OCI-LY1 (cell line): ENCODE results near the gene ADAMTS20.

Experiments
- H2AFZ ChIP-seq: fragments of 200-600 bp; sonication (generic), shearing (Covaris generic); 2 replicates; pipeline ENCODE4 v1.6.0; 2014; ENCODE audit warnings: antibody characterized with exemption, mild to moderate bottlenecking, low read length
- H3F3A ChIP-seq: fragments of 200-600 bp; sonication (generic), shearing (Covaris generic); 2 replicates; pipeline ENCODE4 v1.6.0; 2014; ENCODE audit warnings: mild to moderate bottlenecking, antibody characterized with exemption, low read length, moderate library complexity; ENCODE audit not compliant: insufficient read depth
- H3K27ac ChIP-seq: fragments of 200-600 bp; sonication (generic); 2 replicates; pipeline ENCODE4 v1.5.1; 2014; ENCODE audit warnings: low read length, mixed run types, mild to moderate bottlenecking, low read depth; ENCODE audit not compliant: poor library complexity, severe bottlenecking
- H3K27me3 ChIP-seq: fragments of 200-600 bp; sonication (generic); 2 replicates; pipeline ENCODE4 v1.6.0; 2014; ENCODE audit warnings: antibody characterized with exemption, mild to moderate bottlenecking, low read length, moderate library complexity; ENCODE audit not compliant: insufficient read depth
- H3K36me3 ChIP-seq: fragments of 200-600 bp; sonication (generic); 2 replicates; pipeline ENCODE4 v1.6.1; 2014; ENCODE audit warnings: mild to moderate bottlenecking, antibody characterized with exemption, low read length, moderate library complexity, mixed read lengths; ENCODE audit not compliant: insufficient read depth
- H3K4me1 ChIP-seq: fragments of 200-600 bp; sonication (generic); 2 replicates; pipeline ENCODE4 v1.5.1; 2014; ENCODE audit warnings: mild to moderate bottlenecking, low read length, moderate library complexity; ENCODE audit not compliant: insufficient read depth, severe bottlenecking
- H3K4me2 ChIP-seq: fragments of 200-600 bp; sonication (generic), shearing (Covaris generic); 2 replicates; pipeline ENCODE4 v1.6.1; 2014; ENCODE audit warnings: low read length
- H3K4me3 ChIP-seq: fragments of 200-600 bp; sonication (generic); 2 replicates; pipeline ENCODE4 v1.5.1; 2014; ENCODE audit warnings: low read length, low read depth, mild to moderate bottlenecking, mixed read lengths; ENCODE audit not compliant: poor library complexity, severe bottlenecking
- H3K79me2 ChIP-seq: fragments of 200-600 bp; shearing (Covaris generic); 2 replicates; pipeline ENCODE4 v1.6.1; 2016; ENCODE audit warnings: mixed run types, low read length, mixed read lengths; ENCODE audit not compliant: insufficient read depth
- H3K9ac ChIP-seq: fragments of 200-600 bp; sonication (generic), shearing (Covaris generic); 2 replicates; pipeline ENCODE4 v1.6.1; 2014; ENCODE audit warnings: mild to moderate bottlenecking, low read length, mixed read lengths
- H3K9me2 ChIP-seq: fragments of 200-600 bp; sonication (generic), shearing (Covaris generic); 2 replicates; pipeline ENCODE4 v1.6.1; 2014; ENCODE audit warnings: low read depth, mild to moderate bottlenecking, low read length, mixed read lengths
- H3K9me3 ChIP-seq: fragments of 200-600 bp; shearing (Covaris generic); 2 replicates; pipeline ENCODE4 v1.6.1; 2014; ENCODE audit warnings: low read length, mixed read lengths
- H4K20me1 ChIP-seq: fragments of 200-600 bp; sonication (generic), shearing (Covaris generic); 2 replicates; pipeline ENCODE4 v1.6.0; 2016; ENCODE audit warnings: mild to moderate bottlenecking, low read length; ENCODE audit not compliant: insufficient read depth
- EZH2 ChIP-seq: fragments of 200-600 bp; sonication (generic), shearing (Covaris generic); IDR thresholded peaks from 2 replicates; pipeline ENCODE4 v1.8.0; 2017; ENCODE audit warnings: borderline replicate concordance, mixed run types, mild to moderate bottlenecking, antibody characterized with exemption, low read length, moderate library complexity, mixed read lengths
- TF ChIP-seq, protein P1 (sequence below): fragments of 200-600 bp; sonication (generic), shearing (Covaris generic); IDR thresholded peaks from 2 replicates; pipeline ENCODE4 v1.5.1; 2017; ENCODE audit warnings: mild to moderate bottlenecking, antibody characterized with exemption, low read length, moderate library complexity, mixed read lengths

ADAMTS20 gene

DNA sequence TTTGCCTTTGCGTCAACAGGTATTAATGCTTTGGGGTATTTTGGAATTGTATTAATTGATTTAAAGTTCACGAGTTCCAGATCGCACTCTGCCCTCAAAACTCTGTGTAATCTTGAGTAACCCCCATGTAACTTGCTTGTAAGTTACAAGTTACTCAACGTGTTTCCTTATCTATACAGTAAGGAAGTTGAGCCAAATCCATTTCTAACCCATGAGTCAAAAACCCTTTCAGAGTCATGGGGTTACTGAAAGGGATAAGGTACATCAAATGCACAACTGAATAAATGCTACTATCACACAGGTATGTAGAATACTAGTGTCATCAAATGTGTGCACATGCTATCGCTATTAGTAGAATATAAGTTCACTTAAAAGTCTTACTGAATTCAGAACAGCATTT, 28.6 kb upstream of the ADAMTS20 start:
- Histone ChIP-seq H3K27ac (no peak overlapping the region), H3K4me1 (no peaks in the 10 kb centered on the region), H3K9me2 (no peaks in the 10 kb centered on the region), H3K27me3 (no peaks in the 10 kb centered on the region), H2AFZ (no peak overlapping the region), H3K36me3 (no peaks in the 10 kb centered on the region), H3K4me2 (no peak overlapping the region), H3F3A (no peaks in the 10 kb centered on the region), H3K4me3 (no peak overlapping the region), H4K20me1 (no peaks in the 10 kb centered on the region), H3K9me3 (no peaks in the 10 kb centered on the region), H3K79me2 (no peaks in the 10 kb centered on the region), H3K9ac (no peak overlapping the region)
- no peak for TF ChIP-seq EZH2
- TF ChIP-seq, protein P1, sequence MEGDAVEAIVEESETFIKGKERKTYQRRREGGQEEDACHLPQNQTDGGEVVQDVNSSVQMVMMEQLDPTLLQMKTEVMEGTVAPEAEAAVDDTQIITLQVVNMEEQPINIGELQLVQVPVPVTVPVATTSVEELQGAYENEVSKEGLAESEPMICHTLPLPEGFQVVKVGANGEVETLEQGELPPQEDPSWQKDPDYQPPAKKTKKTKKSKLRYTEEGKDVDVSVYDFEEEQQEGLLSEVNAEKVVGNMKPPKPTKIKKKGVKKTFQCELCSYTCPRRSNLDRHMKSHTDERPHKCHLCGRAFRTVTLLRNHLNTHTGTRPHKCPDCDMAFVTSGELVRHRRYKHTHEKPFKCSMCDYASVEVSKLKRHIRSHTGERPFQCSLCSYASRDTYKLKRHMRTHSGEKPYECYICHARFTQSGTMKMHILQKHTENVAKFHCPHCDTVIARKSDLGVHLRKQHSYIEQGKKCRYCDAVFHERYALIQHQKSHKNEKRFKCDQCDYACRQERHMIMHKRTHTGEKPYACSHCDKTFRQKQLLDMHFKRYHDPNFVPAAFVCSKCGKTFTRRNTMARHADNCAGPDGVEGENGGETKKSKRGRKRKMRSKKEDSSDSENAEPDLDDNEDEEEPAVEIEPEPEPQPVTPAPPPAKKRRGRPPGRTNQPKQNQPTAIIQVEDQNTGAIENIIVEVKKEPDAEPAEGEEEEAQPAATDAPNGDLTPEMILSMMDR: no peak

DNA sequence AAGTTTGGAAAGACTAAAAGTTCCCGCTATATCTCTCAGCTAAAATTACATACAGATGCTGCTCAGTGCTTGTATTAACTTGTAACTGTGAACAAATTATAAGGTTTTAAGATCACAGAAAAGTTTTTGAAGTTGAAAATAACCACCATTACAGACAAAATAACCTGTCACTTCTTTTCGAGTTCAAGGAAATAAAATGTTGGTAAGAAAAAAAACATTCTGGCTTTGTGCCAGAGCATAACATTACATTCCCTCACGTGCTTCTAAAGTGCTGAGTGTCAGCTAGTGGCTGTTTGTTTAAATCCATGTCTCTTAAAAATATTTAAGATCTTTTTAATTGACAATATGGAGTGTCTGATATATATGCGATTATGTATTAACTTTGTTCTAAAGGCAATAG, 27.2 kb upstream of the ADAMTS20 start:
- Histone ChIP-seq H3K36me3 (no peaks in the 10 kb centered on the region), H3K79me2 (no peaks in the 10 kb centered on the region), H3K27ac (no peak overlapping the region), H3K9me3 (no peaks in the 10 kb centered on the region), H4K20me1 (no peaks in the 10 kb centered on the region), H3F3A (no peaks in the 10 kb centered on the region), H3K4me1 (no peaks in the 10 kb centered on the region), H3K9ac (no peak overlapping the region), H3K27me3 (no peaks in the 10 kb centered on the region), H2AFZ (no peak overlapping the region), H3K4me2 (no peak overlapping the region), H3K9me2 (no peaks in the 10 kb centered on the region), H3K4me3 (no peak overlapping the region)
- no peak for TF ChIP-seq EZH2
- TF ChIP-seq, protein P1: no peak

DNA sequence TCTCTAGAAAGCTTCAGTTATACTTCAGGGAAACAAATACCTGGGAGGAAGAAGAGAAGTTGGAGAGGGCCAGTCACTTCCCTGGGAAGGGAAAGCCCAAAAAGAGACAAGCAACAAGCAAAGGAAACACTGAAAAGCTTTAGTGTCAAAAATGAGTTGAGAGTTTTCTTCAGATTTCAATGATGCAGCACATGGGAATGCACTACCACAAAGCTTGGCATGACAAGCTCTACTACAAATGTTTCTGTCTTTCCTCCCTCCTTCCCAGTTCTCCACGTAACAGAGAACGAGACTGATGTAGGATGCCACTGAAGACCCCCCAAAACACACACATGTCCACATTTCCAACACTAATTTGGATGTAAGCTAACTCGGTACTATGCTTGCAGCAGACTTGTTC, 26.8 kb upstream of the ADAMTS20 start:
- Histone ChIP-seq H3F3A (no peaks in the 10 kb centered on the region), H3K9ac (no peak overlapping the region), H3K36me3 (no peaks in the 10 kb centered on the region), H2AFZ (no peak overlapping the region), H3K4me3 (no peak overlapping the region), H3K9me2 (no peaks in the 10 kb centered on the region), H3K27ac (no peak overlapping the region), H3K9me3 (no peaks in the 10 kb centered on the region), H4K20me1 (no peaks in the 10 kb centered on the region), H3K79me2 (no peaks in the 10 kb centered on the region), H3K4me2 (no peak overlapping the region), H3K27me3 (no peaks in the 10 kb centered on the region), H3K4me1 (no peaks in the 10 kb centered on the region)
- no peak for TF ChIP-seq EZH2
- TF ChIP-seq, protein P1: no peak
